Ovary (tissue), 3 donors: Measurements from ENCODE around the gene CCDC60.

Experiments used
- CTCF ChIP-seq, 3 donors: fragments of 450-650 bp in 2 of 3; fragments of 200-600 bp in 1 of 3; IDR thresholded peaks; one replicate each; pipeline versions ENCODE4 v1.5.1 to v1.8.0; 2016 to 2022; ENCODE audit warnings: antibody characterized with exemption in 3 of 3, mild to moderate bottlenecking in 1 of 3
- POLR2A ChIP-seq: fragments of 450-650 bp; IDR thresholded peaks from one replicate; pipeline ENCODE4 v1.6.1; 2017; ENCODE audit warnings: antibody characterized with exemption, mild to moderate bottlenecking, moderate library complexity
- donor health status: DM: no; HTN: no; CAD: no.

GRCh38 chr12:119292893-119293630 is 41.5 kb upstream of the CCDC60 start:
- TF ChIP-seq CTCF (IDR thresholded peaks at IDR 0.05) (no peak), POLR2A (no peak)
